HCT116 (cell line): Measurements from ENCODE around the gene PACRG. TPM values are rescaled to one million over a fixed set of nuclear protein-coding genes. Genes with fewer than 3 reads are reported as not detected.
A peak's percentile ranks its signal among the peaks of the same experiment; 100 is the strongest.

Experiments
- ATAC-seq: fragments of 200-7000 bp; cut with Tn5 transposase; 2 replicates; pipeline ENCODE4 v1.9.1; 2020; ENCODE audit warnings: mild to moderate bottlenecking, moderate library complexity
- BruUV-seq: library from RNA; stranded (reverse); fragments of 400-500 nt; replicated peaks from 2 replicates; lab custom pipeline; 2021; lab: Mats Ljungman, UMichigan
- CTCF ChIA-PET: fragments of 300-600 bp; sonication (Branson Sonifier 250); formaldehyde crosslinking; loops from one replicate; lab custom pipeline; 2021; ENCODE audit warnings: antibody characterized with exemption; lab: Charles Lee
- POLR2A ChIA-PET: fragments of 300-600, 350-600 bp; sonication (Branson Sonifier 250); formaldehyde crosslinking; loops from one replicate; lab custom pipeline; 2021; ENCODE audit warnings: antibody characterized with exemption; lab: Charles Lee
- RAD21 ChIA-PET, 2 experiments: fragments of 300-600 bp; sonication (Branson Sonifier 250); formaldehyde crosslinking; loops; one replicate each; lab custom pipeline; 2023; ENCODE audit warnings: low total read pairs in 2 of 2; ENCODE audit not compliant: uncharacterized antibody in 2 of 2, unreplicated experiment in 2 of 2, low non-redundant PET in 1 of 2; lab: Charles Lee
- DNase-seq: peaks from one replicate; pipeline ENCODE4 v3.0.0-alpha.2; 2010; ENCODE audit warnings: low read depth, low spot score
- H2AFZ ChIP-seq: fragments of 200-600 bp; shearing (Covaris generic), sonication (generic); 2 replicates; pipeline ENCODE4 v1.6.1; 2017; ENCODE audit warnings: low read depth, mixed run types, mixed read lengths, antibody characterized with exemption, low read length; ENCODE audit not compliant: poor library complexity, severe bottlenecking
- H3K27ac ChIP-seq: 2 replicates; pipeline ENCODE4 v1.5.1; 2012; ENCODE audit warnings: low read depth, low read length
- H3K27me3 ChIP-seq: fragments of 200-600 bp; sonication (generic); 2 replicates; pipeline ENCODE4 v1.6.1; 2016; ENCODE audit warnings: mixed run types, low read length, mixed read lengths; ENCODE audit not compliant: insufficient read depth
- H3K36me3 ChIP-seq, 2 experiments: fragments of 200-500 bp in 1 of 2; fragments of 200-600 bp in 1 of 2; sonication (Bioruptor generic) in 1 of 2; sonication (generic) in 1 of 2; 2 replicates each; pipeline versions ENCODE4 v1.5.1 to v1.6.1; 2014 to 2016; ENCODE audit warnings: low read length in 2 of 2, inconsistent platforms in 1 of 2, mixed read lengths in 1 of 2, mixed run types in 1 of 2; ENCODE audit not compliant: insufficient read depth in 2 of 2, control insufficient read depth in 1 of 2
- H3K4me1 ChIP-seq, 2 experiments: fragments of 200-600 bp in 1 of 2; sonication (generic) in 1 of 2; 2 replicates each; pipeline versions ENCODE4 v1.5.1 to v1.6.1; 2012 to 2017; ENCODE audit warnings: low read length in 2 of 2, inconsistent platforms in 1 of 2, mild to moderate bottlenecking in 1 of 2, mixed read lengths in 1 of 2, mixed run types in 1 of 2, moderate library complexity in 1 of 2; ENCODE audit not compliant: insufficient read depth in 2 of 2, control insufficient read depth in 1 of 2
- H3K4me2 ChIP-seq: fragments of 200-600 bp; sonication (generic); 2 replicates; pipeline ENCODE4 v1.6.1; 2017; ENCODE audit warnings: mixed run types, low read length, mixed read lengths
- H3K4me3 ChIP-seq, 2 experiments: fragments of 200-600 bp in 1 of 2; sonication (generic) in 1 of 2; replicated peaks in 1 of 2; 2 replicates each; pipeline ENCODE4 v1.5.1; 2011 to 2016; ENCODE audit warnings: low read length in 2 of 2, control low read depth in 1 of 2, low read depth in 1 of 2, mild to moderate bottlenecking in 1 of 2, mixed read lengths in 1 of 2, mixed run types in 1 of 2
- H3K79me2 ChIP-seq: fragments of 200-600 bp; sonication (generic); 2 replicates; pipeline ENCODE4 v1.6.1; 2017; ENCODE audit warnings: mild to moderate bottlenecking, mixed run types, low read length, moderate library complexity, mixed read lengths; ENCODE audit not compliant: insufficient read depth
- H3K9ac ChIP-seq: fragments of 200-600 bp; sonication (generic); 2 replicates; pipeline ENCODE4 v1.6.1; 2016; ENCODE audit warnings: low read length, mixed read lengths
- H3K9me2 ChIP-seq: fragments of 200-600 bp; sonication (generic), shearing (Covaris generic); 2 replicates; pipeline ENCODE4 v1.6.1; 2017; ENCODE audit warnings: mixed run types, mild to moderate bottlenecking, moderate library complexity; ENCODE audit not compliant: insufficient read depth
- H3K9me3 ChIP-seq, 2 experiments: fragments of 200-500 bp in 1 of 2; fragments of 200-600 bp in 1 of 2; sonication (Bioruptor generic) in 1 of 2; sonication (generic) in 1 of 2; 2 replicates each; pipeline ENCODE4 v1.6.1; 2014 to 2017; ENCODE audit warnings: low read length in 2 of 2, mixed read lengths in 2 of 2, inconsistent platforms in 1 of 2, low read depth in 1 of 2, mild to moderate bottlenecking in 1 of 2, mixed run types in 1 of 2, moderate library complexity in 1 of 2; ENCODE audit not compliant: control insufficient read depth in 1 of 2, insufficient read depth in 1 of 2
- H4K20me1 ChIP-seq: fragments of 200-600 bp; sonication (generic), shearing (Covaris generic); 2 replicates; pipeline ENCODE4 v1.6.1; 2017; ENCODE audit warnings: mixed run types, mild to moderate bottlenecking, moderate library complexity; ENCODE audit not compliant: insufficient read depth
- CBX3 ChIP-seq: IDR thresholded peaks from 2 replicates; pipeline ENCODE4 v1.6.1; 2012; ENCODE audit warnings: low read depth
- CEBPB ChIP-seq: IDR thresholded peaks from 2 replicates; pipeline ENCODE4 v1.6.1; 2012; ENCODE audit warnings: low read depth
- EZH2 ChIP-seq: fragments of 200-600 bp; sonication (generic); IDR thresholded peaks from 2 replicates; pipeline ENCODE4 v1.6.1; 2017; ENCODE audit warnings: antibody characterized with exemption, mixed run types
- EZH2phosphoT487 ChIP-seq: fragments of 200-600 bp; IDR thresholded peaks from 2 replicates; pipeline ENCODE4 v1.6.1; 2018; ENCODE audit warnings: antibody characterized with exemption, borderline replicate concordance
- FOSL1 ChIP-seq: IDR thresholded peaks from 2 replicates; pipeline ENCODE4 v1.6.1; 2012; ENCODE audit warnings: low read depth
- JUND ChIP-seq: IDR thresholded peaks from 2 replicates; pipeline ENCODE4 v1.6.1; 2012
- TCF7L2 ChIP-seq: IDR thresholded peaks from 2 replicates; pipeline ENCODE4 v1.7.0; 2011; ENCODE audit warnings: borderline replicate concordance, inconsistent platforms; ENCODE audit not compliant: insufficient read depth, insufficient read length; ENCODE audit errors: extremely low read depth
- ZFX ChIP-seq: fragments of 450-650 bp; IDR thresholded peaks from 2 replicates; pipeline ENCODE4 v1.6.1; 2017
- intact Hi-C: fragments of 100-400 bp; cut with micrococcal nuclease; formaldehyde crosslinking; loops from 2 replicates; pipeline ENCODE4 v1.10.0; 2022
- total RNA-seq: library from RNA; stranded (reverse); gene quantifications from one replicate; pipeline ENCODE4 v1.2.1, GENCODE V29; 2021; ENCODE audit not compliant: unreplicated experiment
- TF ChIP-seq, protein P1 (sequence below): IDR thresholded peaks from 2 replicates; pipeline ENCODE4 v1.6.1; 2012
- TF ChIP-seq, protein P2 (sequence below): IDR thresholded peaks from 2 replicates; pipeline ENCODE4 v1.6.1; 2012
- TF ChIP-seq, protein P3 (sequence below): IDR thresholded peaks from 2 replicates; pipeline ENCODE4 v1.6.1; 2011; ENCODE audit warnings: mild to moderate bottlenecking, low read length, moderate library complexity; ENCODE audit not compliant: insufficient replicate concordance; ENCODE audit errors: extremely low read depth
- TF ChIP-seq, protein P4 (sequence below), 3 experiments: fragments of 200-600 bp in 1 of 3; sonication (generic) in 1 of 3; IDR thresholded peaks in 2 of 3; conservative IDR thresholded peaks in 1 of 3; 2 replicates each; pipeline ENCODE4 v1.5.1; 2012 to 2017; ENCODE audit warnings: low read depth in 2 of 3, low read length in 2 of 3, antibody characterized with exemption in 1 of 3, borderline replicate concordance in 1 of 3, control low read depth in 1 of 3, mild to moderate bottlenecking in 1 of 3, mixed read lengths in 1 of 3, mixed run types in 1 of 3, moderate library complexity in 1 of 3; ENCODE audit not compliant: insufficient read depth in 1 of 3

Gene PACRG
- total RNA-seq, 1 experiment from 2014 or later = 0.71 TPM

DNA sequence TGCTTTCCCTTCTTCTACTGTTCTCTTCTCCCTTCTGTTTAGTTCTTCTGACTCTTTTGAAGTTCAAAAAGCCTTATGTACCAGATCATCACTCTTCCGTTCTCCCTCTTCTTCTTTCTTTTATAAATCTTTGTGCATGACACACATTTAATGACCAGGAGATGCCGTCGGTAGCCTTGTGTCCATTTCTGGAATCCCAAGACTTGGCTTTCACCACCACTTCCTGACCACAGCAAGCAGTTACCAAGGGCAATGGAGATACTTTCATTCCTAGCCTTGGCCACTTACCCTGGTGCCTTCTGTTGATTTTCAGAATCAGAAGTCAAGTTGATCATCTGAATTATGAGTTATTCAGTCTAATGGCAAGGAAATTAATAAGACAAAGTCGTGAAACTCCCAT is 418.3 kb downstream of the PACRG start:
- Histone ChIP-seq H2AFZ (no peak overlapping the region), H4K20me1 (no peaks in the 10 kb centered on the region), H3K27ac (no peak overlapping the region), H3K9me2 (no peaks in the 10 kb centered on the region), H3K4me2 (no peak overlapping the region), H3K27me3 (no peaks in the 10 kb centered on the region), H3K4me1 (no peaks in the 10 kb centered on the region), H3K36me3 (no peaks in the 10 kb centered on the region), H3K9me3 (peaks cover 0 to 3% of the 10 kb centered on the region in 2 experiments; a peak in 2 of 4 replicates), H3K9ac (no peak overlapping the region), H3K79me2 (no peaks in the 10 kb centered on the region), H3K4me3 (no peak overlapping the region)
- TF ChIP-seq EZH2 = no peak
- no peak for TF ChIP-seq ZFX
- no peak for TF ChIP-seq TCF7L2
- TF ChIP-seq EZH2phosphoT487 = no peak
- TF ChIP-seq, protein P1, sequence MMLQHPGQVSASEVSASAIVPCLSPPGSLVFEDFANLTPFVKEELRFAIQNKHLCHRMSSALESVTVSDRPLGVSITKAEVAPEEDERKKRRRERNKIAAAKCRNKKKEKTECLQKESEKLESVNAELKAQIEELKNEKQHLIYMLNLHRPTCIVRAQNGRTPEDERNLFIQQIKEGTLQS = no peak
- TF ChIP-seq CBX3 = no peak
- no peak for TF ChIP-seq CEBPB
- TF ChIP-seq JUND = no peak
- TF ChIP-seq, protein P2, sequence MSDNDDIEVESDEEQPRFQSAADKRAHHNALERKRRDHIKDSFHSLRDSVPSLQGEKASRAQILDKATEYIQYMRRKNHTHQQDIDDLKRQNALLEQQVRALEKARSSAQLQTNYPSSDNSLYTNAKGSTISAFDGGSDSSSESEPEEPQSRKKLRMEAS = no peak
- TF ChIP-seq FOSL1 = no peak
- no TSS peak for BruUV-seq
- RAD21 ChIA-PET = no interaction called here
- intact Hi-C loops = no loop called here
- CTCF ChIA-PET = no interaction called here
- POLR2A ChIA-PET = no interaction called here
- ATAC-seq (no peak), DNase-seq (no peak)

DNA sequence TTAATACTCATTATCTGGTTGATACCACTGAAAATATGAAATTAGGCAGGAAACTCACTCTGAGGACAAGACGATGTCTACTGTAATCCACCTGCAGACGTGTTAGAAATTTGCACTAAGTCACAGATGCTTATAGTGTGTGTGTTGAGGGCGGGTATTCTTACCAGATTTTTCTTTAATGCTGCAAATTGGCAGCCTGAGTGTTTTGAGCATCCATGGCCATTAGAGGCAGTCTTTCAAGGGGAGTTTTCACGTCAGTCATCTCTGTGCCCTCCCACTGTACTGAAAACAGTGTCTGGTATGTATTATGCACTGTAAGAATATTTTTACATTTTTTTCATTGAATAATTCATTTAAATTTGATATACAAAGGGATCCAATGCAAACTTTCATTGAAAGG is 420.2 kb downstream of the PACRG start:
- no peak for DNase-seq
- H3K4me1 ChIP-seq = no peaks in the 10 kb centered on the region
- ChIA-PET CTCF (no interaction called here), RAD21 (no interaction called here), POLR2A (no interaction called here)
- no peaks in the 10 kb centered on the region for H3K36me3 ChIP-seq
- no peak overlapping the region for H3K9ac ChIP-seq
- TF ChIP-seq, protein P3, sequence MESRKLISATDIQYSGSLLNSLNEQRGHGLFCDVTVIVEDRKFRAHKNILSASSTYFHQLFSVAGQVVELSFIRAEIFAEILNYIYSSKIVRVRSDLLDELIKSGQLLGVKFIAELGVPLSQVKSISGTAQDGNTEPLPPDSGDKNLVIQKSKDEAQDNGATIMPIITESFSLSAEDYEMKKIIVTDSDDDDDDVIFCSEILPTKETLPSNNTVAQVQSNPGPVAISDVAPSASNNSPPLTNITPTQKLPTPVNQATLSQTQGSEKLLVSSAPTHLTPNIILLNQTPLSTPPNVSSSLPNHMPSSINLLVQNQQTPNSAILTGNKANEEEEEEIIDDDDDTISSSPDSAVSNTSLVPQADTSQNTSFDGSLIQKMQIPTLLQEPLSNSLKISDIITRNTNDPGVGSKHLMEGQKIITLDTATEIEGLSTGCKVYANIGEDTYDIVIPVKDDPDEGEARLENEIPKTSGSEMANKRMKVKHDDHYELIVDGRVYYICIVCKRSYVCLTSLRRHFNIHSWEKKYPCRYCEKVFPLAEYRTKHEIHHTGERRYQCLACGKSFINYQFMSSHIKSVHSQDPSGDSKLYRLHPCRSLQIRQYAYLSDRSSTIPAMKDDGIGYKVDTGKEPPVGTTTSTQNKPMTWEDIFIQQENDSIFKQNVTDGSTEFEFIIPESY = no peak
- TF ChIP-seq, protein P4, sequence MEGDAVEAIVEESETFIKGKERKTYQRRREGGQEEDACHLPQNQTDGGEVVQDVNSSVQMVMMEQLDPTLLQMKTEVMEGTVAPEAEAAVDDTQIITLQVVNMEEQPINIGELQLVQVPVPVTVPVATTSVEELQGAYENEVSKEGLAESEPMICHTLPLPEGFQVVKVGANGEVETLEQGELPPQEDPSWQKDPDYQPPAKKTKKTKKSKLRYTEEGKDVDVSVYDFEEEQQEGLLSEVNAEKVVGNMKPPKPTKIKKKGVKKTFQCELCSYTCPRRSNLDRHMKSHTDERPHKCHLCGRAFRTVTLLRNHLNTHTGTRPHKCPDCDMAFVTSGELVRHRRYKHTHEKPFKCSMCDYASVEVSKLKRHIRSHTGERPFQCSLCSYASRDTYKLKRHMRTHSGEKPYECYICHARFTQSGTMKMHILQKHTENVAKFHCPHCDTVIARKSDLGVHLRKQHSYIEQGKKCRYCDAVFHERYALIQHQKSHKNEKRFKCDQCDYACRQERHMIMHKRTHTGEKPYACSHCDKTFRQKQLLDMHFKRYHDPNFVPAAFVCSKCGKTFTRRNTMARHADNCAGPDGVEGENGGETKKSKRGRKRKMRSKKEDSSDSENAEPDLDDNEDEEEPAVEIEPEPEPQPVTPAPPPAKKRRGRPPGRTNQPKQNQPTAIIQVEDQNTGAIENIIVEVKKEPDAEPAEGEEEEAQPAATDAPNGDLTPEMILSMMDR (IDR thresholded peaks at IDR 0.05 in 2 of 3, conservative IDR thresholded peaks at IDR 0.05 in 1 of 3; ENCODE audit: borderline replicate concordance in 1 of 3, insufficient read depth in 1 of 3, low read depth in 2 of 3, low read length in 2 of 3) = 0 out of 6 replicates have a peak, but pooled peaks of 1 of the 3 experiments have one; percentile 20
- no peaks in the 10 kb centered on the region for H3K9me2 ChIP-seq
- no peak overlapping the region for H3K27ac ChIP-seq
- no peak overlapping the region for H3K4me2 ChIP-seq
- no peak overlapping the region for H3K4me3 ChIP-seq
- H2AFZ ChIP-seq = no peak overlapping the region
- H3K27me3 ChIP-seq = no peaks in the 10 kb centered on the region
- H4K20me1 ChIP-seq = no peaks in the 10 kb centered on the region
- H3K79me2 ChIP-seq = no peaks in the 10 kb centered on the region
- intact Hi-C loops = no loop called here
- no TSS peak for BruUV-seq
- ATAC-seq = peak; percentile 53; the same call in 1 of the 2 replicates
- H3K9me3 ChIP-seq = peaks cover 0 to 3% of the 10 kb centered on the region in 2 experiments; a peak in 2 of 4 replicates
